ENCODE results near the gene MPL.

The MPL gene

DNA sequence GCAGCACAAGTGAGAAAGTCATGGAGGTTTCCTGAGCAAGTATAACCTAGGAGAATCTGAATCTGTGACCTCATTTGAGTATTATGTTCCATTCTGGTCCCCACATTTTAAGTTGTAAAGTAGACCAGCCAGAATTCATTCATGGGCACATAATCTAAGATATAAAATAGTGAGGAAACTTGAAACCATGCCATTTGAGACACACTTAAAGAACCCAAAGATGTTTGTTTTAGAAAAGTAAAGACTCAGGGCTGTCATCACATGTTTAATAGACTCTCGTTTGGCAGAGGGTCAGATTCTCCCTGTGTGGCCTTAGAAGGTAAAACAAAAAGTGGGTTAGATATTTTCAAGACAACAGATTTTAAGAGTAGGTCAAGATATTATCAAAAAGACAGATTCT, 58.4 kb downstream of the MPL start (continued):
- TF ChIP-seq HIC1 (tag by site-specific recombination; IDR thresholded peaks at IDR 0.05) = no peak
- no peak for TF ChIP-seq ZFP37 (tag by site-specific recombination; IDR thresholded peaks at IDR 0.05)
- no peak for TF ChIP-seq PBX3 (CRISPR knock-in tag; IDR thresholded peaks at IDR 0.05)
- TF ChIP-seq YY1 (tag by site-specific recombination; IDR thresholded peaks at IDR 0.05) = no peak
- TF ChIP-seq ZNF623 (tag by site-specific recombination; IDR thresholded peaks at IDR 0.05) = no peak
- no peak for TF ChIP-seq ZNF221 (tag by site-specific recombination; IDR thresholded peaks at IDR 0.05; ENCODE audit: borderline replicate concordance)
- TF ChIP-seq WT1 (tag by site-specific recombination; IDR thresholded peaks at IDR 0.05) = peak; percentile 66; the same call in 1 of the 2 replicates
- no peak for TF ChIP-seq ZNF394 (tag by site-specific recombination; IDR thresholded peaks at IDR 0.05; ENCODE audit: borderline replicate concordance)
- peak; percentile 74; the same call in 1 of the 2 replicates for TF ChIP-seq TSHZ1 (tag by site-specific recombination; IDR thresholded peaks at IDR 0.05; ENCODE audit: borderline replicate concordance)
- TF ChIP-seq ZNF404 (tag by site-specific recombination; IDR thresholded peaks at IDR 0.05) = no peak
- TF ChIP-seq, protein P1, sequence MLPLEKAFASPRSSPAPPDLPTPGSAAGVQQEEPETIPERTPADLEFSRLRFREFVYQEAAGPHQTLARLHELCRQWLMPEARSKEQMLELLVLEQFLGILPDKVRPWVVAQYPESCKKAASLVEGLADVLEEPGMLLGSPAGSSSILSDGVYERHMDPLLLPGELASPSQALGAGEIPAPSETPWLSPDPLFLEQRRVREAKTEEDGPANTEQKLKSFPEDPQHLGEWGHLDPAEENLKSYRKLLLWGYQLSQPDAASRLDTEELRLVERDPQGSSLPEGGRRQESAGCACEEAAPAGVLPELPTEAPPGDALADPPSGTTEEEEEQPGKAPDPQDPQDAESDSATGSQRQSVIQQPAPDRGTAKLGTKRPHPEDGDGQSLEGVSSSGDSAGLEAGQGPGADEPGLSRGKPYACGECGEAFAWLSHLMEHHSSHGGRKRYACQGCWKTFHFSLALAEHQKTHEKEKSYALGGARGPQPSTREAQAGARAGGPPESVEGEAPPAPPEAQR (tag by site-specific recombination; IDR thresholded peaks at IDR 0.05) = no peak
- TF ChIP-seq ZNF530 (tag by site-specific recombination; IDR thresholded peaks at IDR 0.05; ENCODE audit: low read depth) = no peak
- TF ChIP-seq ZNF426 (tag by site-specific recombination; IDR thresholded peaks at IDR 0.05) = no peak
- TF ChIP-seq SP3 (tag by site-specific recombination; IDR thresholded peaks at IDR 0.05) = no peak
- TF ChIP-seq AEBP2 (tag by site-specific recombination; IDR thresholded peaks at IDR 0.05; ENCODE audit: borderline replicate concordance) = no peak
- no peak for TF ChIP-seq ZNF239 (tag by site-specific recombination; IDR thresholded peaks at IDR 0.05)
- TF ChIP-seq, protein P2, sequence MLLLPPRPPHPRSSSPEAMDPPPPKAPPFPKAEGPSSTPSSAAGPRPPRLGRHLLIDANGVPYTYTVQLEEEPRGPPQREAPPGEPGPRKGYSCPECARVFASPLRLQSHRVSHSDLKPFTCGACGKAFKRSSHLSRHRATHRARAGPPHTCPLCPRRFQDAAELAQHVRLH (tag by site-specific recombination; IDR thresholded peaks at IDR 0.05) = peak; percentile 81
- no peak for TF ChIP-seq ZFP41 (tag by site-specific recombination; IDR thresholded peaks at IDR 0.05; ENCODE audit: borderline replicate concordance)
- TF ChIP-seq, protein P3, sequence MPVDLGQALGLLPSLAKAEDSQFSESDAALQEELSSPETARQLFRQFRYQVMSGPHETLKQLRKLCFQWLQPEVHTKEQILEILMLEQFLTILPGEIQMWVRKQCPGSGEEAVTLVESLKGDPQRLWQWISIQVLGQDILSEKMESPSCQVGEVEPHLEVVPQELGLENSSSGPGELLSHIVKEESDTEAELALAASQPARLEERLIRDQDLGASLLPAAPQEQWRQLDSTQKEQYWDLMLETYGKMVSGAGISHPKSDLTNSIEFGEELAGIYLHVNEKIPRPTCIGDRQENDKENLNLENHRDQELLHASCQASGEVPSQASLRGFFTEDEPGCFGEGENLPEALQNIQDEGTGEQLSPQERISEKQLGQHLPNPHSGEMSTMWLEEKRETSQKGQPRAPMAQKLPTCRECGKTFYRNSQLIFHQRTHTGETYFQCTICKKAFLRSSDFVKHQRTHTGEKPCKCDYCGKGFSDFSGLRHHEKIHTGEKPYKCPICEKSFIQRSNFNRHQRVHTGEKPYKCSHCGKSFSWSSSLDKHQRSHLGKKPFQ (tag by site-specific recombination; IDR thresholded peaks at IDR 0.05) = peak; percentile 77
- TF ChIP-seq SCRT2 (tag by site-specific recombination; IDR thresholded peaks at IDR 0.05) = no peak
- no peak for TF ChIP-seq ZNF280D (tag by site-specific recombination; IDR thresholded peaks at IDR 0.05)
- no peak for TF ChIP-seq ZBTB48 (tag by site-specific recombination; IDR thresholded peaks at IDR 0.05)
- 0 out of 2 replicates have a peak, but pooled peaks have one; percentile 33 for TF ChIP-seq IKZF3 (tag by site-specific recombination; IDR thresholded peaks at IDR 0.05)
- no peak for TF ChIP-seq PRDM1 (tag by site-specific recombination; IDR thresholded peaks at IDR 0.05)
- TF ChIP-seq BCL11B (tag by site-specific recombination; IDR thresholded peaks at IDR 0.05; ENCODE audit: low read depth) = no peak
- TF ChIP-seq HOXC10 (CRISPR knock-in tag; IDR thresholded peaks at IDR 0.05) = no peak

All from HEK293 (cell line).